Astrocyte (in vitro differentiated cells and primary cell): ENCODE results near the gene NPEPL1.
"Not testable (repeated sequence)": the region's sequence is repeated elsewhere in the genome, so short reads cannot be mapped to it uniquely, and the experiment has no call there.

Source experiments
- EZH2 ChIP-seq: IDR thresholded peaks from 2 replicates; pipeline ENCODE4 v1.6.1; 2012; ENCODE audit warnings: mild to moderate bottlenecking, low read length, inconsistent platforms; ENCODE audit not compliant: insufficient read depth
- TF ChIP-seq, protein P1 (sequence below): IDR thresholded peaks from 2 replicates; pipeline ENCODE4 v1.5.1; 2011; ENCODE audit warnings: low read depth, mild to moderate bottlenecking, inconsistent platforms, low read length, moderate library complexity; ENCODE audit not compliant: insufficient read depth

GRCh38 chr20:58726156-58726555 is 33.6 kb downstream of the NPEPL1 start:
- TF ChIP-seq, protein P1, sequence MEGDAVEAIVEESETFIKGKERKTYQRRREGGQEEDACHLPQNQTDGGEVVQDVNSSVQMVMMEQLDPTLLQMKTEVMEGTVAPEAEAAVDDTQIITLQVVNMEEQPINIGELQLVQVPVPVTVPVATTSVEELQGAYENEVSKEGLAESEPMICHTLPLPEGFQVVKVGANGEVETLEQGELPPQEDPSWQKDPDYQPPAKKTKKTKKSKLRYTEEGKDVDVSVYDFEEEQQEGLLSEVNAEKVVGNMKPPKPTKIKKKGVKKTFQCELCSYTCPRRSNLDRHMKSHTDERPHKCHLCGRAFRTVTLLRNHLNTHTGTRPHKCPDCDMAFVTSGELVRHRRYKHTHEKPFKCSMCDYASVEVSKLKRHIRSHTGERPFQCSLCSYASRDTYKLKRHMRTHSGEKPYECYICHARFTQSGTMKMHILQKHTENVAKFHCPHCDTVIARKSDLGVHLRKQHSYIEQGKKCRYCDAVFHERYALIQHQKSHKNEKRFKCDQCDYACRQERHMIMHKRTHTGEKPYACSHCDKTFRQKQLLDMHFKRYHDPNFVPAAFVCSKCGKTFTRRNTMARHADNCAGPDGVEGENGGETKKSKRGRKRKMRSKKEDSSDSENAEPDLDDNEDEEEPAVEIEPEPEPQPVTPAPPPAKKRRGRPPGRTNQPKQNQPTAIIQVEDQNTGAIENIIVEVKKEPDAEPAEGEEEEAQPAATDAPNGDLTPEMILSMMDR = not testable (repeated sequence)
- not testable (repeated sequence) for TF ChIP-seq EZH2
